Omental fat pad (tissue), 4 donors: ENCODE measurements around the gene CLEC4D. TPM values are rescaled to one million over a fixed set of nuclear protein-coding genes. Genes with fewer than 3 reads are reported as not detected.

ENCODE experiments used
- ATAC-seq: fragments of 150-250 bp; one replicate; pipeline ENCODE4 v1.9.1; 2016; ENCODE audit warnings: mild to moderate bottlenecking, moderate library complexity; ENCODE audit not compliant: low FRiP score
- DNase-seq: peaks from one replicate; pipeline ENCODE4 v3.0.0-alpha.2; 2019; ENCODE audit warnings: low spot score
- CTCF ChIP-seq, 3 donors: fragments of 450-650 bp; IDR thresholded peaks; one replicate each; pipeline ENCODE4 v1.5.1; 2016 to 2017; ENCODE audit warnings: antibody characterized with exemption in 3 of 3, mild to moderate bottlenecking in 3 of 3, moderate library complexity in 2 of 3
- total RNA-seq, 4 donors: library from RNA; depleted of rRNA; stranded (reverse); fragments of >200 nt; gene quantifications; one replicate each; pipeline ENCODE4 v1.1.0, GENCODE V29; 2016

Gene CLEC4D
- total RNA-seq, 4 donors from 2014 or later, result 0.56 to 2.0 (median 1.1) TPM; not detected in 1

GRCh38 chr12:8549381-8549780 is 36.1 kb downstream of the CLEC4D start:
- TF ChIP-seq CTCF (IDR thresholded peaks at IDR 0.05), result no peak
- DNase-seq (no peak), ATAC-seq (no peak)

GRCh38 chr12:8553088-8553627 is 39.9 kb downstream of the CLEC4D start:
- no peak for TF ChIP-seq CTCF (IDR thresholded peaks at IDR 0.05)
- ATAC-seq (no peak), DNase-seq (no peak)

DNA sequence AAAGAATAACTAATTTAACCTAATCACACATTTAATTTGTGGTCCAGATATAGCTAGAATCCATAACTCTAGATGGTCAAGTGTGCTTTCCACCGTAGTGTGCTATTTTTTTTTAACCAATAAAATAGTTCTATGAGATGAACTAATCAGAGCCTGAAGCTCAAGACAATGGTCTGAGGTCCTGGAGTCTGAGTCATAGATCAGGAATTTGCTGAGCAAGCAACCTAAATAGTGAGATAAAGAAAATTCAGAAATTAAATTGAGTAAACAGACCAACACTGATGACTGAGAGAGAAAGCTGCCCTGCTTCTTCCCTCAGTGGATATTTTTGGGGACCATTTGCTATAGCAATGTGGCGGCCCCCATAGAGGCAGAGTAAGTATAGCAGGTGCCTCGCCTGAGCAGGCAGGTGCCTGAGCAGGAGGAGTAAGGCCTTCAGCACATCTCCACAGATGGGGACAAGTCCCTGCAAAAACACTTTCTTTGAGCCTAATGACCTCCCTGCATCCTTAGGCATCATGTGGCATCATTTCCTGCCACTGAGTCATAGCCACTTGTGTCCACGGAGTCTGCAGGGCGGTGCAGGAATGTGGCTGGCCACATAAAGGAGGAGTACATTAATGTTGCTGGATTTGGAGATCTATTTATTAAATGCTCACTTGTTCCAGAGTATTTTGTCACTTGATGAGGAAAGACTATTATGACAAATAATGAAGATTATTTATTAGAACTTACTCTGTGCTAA is 41.3 kb downstream of the CLEC4D start:
- ATAC-seq, result no peak
- DNase-seq, result no peak
- TF ChIP-seq CTCF (IDR thresholded peaks at IDR 0.05), result no peak

- DNase-seq (no peak), ATAC-seq (no peak)
- no peak for TF ChIP-seq CTCF (IDR thresholded peaks at IDR 0.05)
Observed at GRCh38 chr12:8556531-8557097, 43.3 kb downstream of the CLEC4D start.

GRCh38 chr12:8559676-8560075 is 46.4 kb downstream of the CLEC4D start:
- ATAC-seq (no peak), DNase-seq (no peak)
- no peak for TF ChIP-seq CTCF (IDR thresholded peaks at IDR 0.05)

GRCh38 chr12:8561011-8561410 is 47.7 kb downstream of the CLEC4D start:
- TF ChIP-seq CTCF (IDR thresholded peaks at IDR 0.05), result no peak
- ATAC-seq, result no peak

GRCh38 chr12:8562310-8562709 is 49.0 kb downstream of the CLEC4D start:
- ATAC-seq (no peak), DNase-seq (no peak)

More at GRCh38 chr12:8561011-8561410, 47.7 kb downstream of the CLEC4D start:
- DNase-seq, result no peak

More at GRCh38 chr12:8562310-8562709, 49.0 kb downstream of the CLEC4D start:
- no peak for TF ChIP-seq CTCF (IDR thresholded peaks at IDR 0.05)
